Measurements from ENCODE around the gene DNAH17. TPM values are rescaled to one million over a fixed set of nuclear protein-coding genes. Genes with fewer than 3 reads are reported as not detected.

The DNAH17 gene
- total and polyA plus RNA-seq, 2 donors (not counting 1 experiment from before 2014, with no cell fraction given), result 0.01 to 0.12 TPM

DNA sequence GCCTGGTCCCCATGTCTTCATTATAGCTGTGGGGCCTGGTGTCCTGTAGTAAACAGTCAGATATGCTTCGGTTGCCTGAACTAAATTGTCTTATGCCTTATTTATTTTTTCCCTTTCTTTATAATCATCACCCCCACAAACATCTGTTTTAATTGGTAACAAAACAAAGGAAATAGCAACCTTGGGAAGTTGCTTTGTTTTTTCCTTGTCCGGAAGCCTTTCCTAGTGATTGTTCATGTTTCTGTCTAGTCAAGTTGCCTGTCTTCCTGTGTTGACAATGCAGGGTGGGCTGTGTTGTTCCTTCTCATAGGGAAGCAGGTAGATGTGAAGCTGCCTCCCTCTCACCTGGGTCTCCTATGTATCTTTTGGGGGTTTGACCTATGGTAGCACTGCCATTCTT, 182.0 kb downstream of the DNAH17 start:
- Histone ChIP-seq H3K79me2 (ENCODE audit: control insufficient read depth, insufficient read depth, low read length) (peaks cover 97% of the 10 kb centered on the region), H3K27me3 (replicated peaks in 1 of 4; ENCODE audit: control extremely low read depth in 1 of 4, control insufficient read depth in 3 of 4, insufficient read depth in 4 of 4, low read length in 3 of 4) (no peaks in the 10 kb centered on the region), H3K4me3 (ENCODE audit: control extremely low read depth in 1 of 5, extremely low read depth in 1 of 5, insufficient read depth in 1 of 5, low read depth in 2 of 5, low read length in 4 of 5) (no peak overlapping the region), H2AFZ (ENCODE audit: insufficient read depth, low read depth, low read length, poor library complexity, severe bottlenecking) (no peak overlapping the region), H3K4me2 (replicated peaks; ENCODE audit: low read depth, low read length, poor library complexity, severe bottlenecking) (no peak overlapping the region), H3K9me3 (ENCODE audit: control extremely low read depth in 1 of 3, control insufficient read depth in 2 of 3, insufficient read depth in 1 of 3, low read length in 2 of 3) (no peaks in the 10 kb centered on the region), H3K9ac (ENCODE audit: low read length) (no peak overlapping the region), H4K20me1 (ENCODE audit: control insufficient read depth, insufficient read depth, low read length, poor library complexity, severe bottlenecking) (peaks cover 90% of the 10 kb centered on the region), H3K4me1 (ENCODE audit: control insufficient read depth in 2 of 2, insufficient read depth in 2 of 2, low read length in 2 of 2) (peaks cover 0 to 2% of the 10 kb centered on the region in 2 donors), H3K36me3 (replicated peaks in 1 of 2; ENCODE audit: control extremely low read depth in 1 of 2, control insufficient read depth in 1 of 2, extremely low read depth in 1 of 2, insufficient read depth in 2 of 2, low read length in 1 of 2) (peaks cover 0 to 75% of the 10 kb centered on the region in 2 experiments), H3K27ac (ENCODE audit: low read length in 2 of 2) (no peak overlapping the region)
- no CpG with 5 or more reads among the region's 2 CpGs for WGBS (ENCODE audit: insufficient coverage)
- Mint-ChIP-seq H3K4me1 (peaks cover 19% of the 10 kb centered on the region), H3K4me3 (no peak overlapping the region), H3K27ac (no peak overlapping the region), H3K27me3 (no peaks in the 10 kb centered on the region), H3K9me3 (ENCODE audit: insufficient read depth) (no peaks in the 10 kb centered on the region)
- ATAC-seq (ENCODE audit: low read depth) (no peak), DNase-seq (no peak)
- CTCF ChIA-PET, result no interaction called here
- TF ChIP-seq EZH2 (IDR thresholded peaks at IDR 0.05; ENCODE audit: borderline replicate concordance, insufficient read depth, low read depth, low read length, poor library complexity, severe bottlenecking), result no peak
- TF ChIP-seq, protein P1, sequence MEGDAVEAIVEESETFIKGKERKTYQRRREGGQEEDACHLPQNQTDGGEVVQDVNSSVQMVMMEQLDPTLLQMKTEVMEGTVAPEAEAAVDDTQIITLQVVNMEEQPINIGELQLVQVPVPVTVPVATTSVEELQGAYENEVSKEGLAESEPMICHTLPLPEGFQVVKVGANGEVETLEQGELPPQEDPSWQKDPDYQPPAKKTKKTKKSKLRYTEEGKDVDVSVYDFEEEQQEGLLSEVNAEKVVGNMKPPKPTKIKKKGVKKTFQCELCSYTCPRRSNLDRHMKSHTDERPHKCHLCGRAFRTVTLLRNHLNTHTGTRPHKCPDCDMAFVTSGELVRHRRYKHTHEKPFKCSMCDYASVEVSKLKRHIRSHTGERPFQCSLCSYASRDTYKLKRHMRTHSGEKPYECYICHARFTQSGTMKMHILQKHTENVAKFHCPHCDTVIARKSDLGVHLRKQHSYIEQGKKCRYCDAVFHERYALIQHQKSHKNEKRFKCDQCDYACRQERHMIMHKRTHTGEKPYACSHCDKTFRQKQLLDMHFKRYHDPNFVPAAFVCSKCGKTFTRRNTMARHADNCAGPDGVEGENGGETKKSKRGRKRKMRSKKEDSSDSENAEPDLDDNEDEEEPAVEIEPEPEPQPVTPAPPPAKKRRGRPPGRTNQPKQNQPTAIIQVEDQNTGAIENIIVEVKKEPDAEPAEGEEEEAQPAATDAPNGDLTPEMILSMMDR (IDR thresholded peaks at IDR 0.05), result no peak
- POLR2A ChIA-PET, result no interaction called here
- intact Hi-C loops (cut with micrococcal nuclease), result no loop called here

DNA sequence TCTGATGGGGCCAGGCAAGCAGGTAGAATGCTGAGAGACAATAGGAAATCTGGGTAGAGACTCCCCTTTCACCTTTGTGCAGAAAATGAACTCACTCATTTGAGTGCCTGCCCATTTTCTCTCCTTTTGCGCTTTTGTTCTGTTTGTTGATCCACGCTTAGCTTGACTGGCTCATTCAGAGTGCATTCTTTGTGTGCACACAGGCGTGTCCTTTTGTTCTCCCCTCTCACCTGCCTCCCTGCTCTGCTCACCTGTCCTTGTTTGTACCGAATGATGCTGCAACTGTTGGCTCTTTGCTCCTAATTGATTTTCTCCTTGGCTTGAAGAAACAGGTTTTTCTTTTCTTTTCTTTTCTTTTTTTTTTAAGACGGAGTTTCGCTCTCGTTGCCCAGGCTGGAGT, 183.0 kb downstream of the DNAH17 start:
- ATAC-seq (ENCODE audit: low read depth) (no peak), DNase-seq (no peak)
- WGBS (ENCODE audit: insufficient coverage), result 97% methylated on average over 7 of the region's 7 CpGs
- Histone ChIP-seq H4K20me1 (ENCODE audit: control insufficient read depth, insufficient read depth, low read length, poor library complexity, severe bottlenecking) (peaks cover 97% of the 10 kb centered on the region), H3K4me3 (ENCODE audit: control extremely low read depth in 1 of 5, extremely low read depth in 1 of 5, insufficient read depth in 1 of 5, low read depth in 2 of 5, low read length in 4 of 5) (no peak overlapping the region), H3K79me2 (ENCODE audit: control insufficient read depth, insufficient read depth, low read length) (peaks cover 100% of the 10 kb centered on the region), H2AFZ (ENCODE audit: insufficient read depth, low read depth, low read length, poor library complexity, severe bottlenecking) (no peak overlapping the region), H3K27me3 (replicated peaks in 1 of 4; ENCODE audit: control extremely low read depth in 1 of 4, control insufficient read depth in 3 of 4, insufficient read depth in 4 of 4, low read length in 3 of 4) (no peaks in the 10 kb centered on the region), H3K27ac (ENCODE audit: low read length in 2 of 2) (no peak overlapping the region), H3K36me3 (replicated peaks in 1 of 2; ENCODE audit: control extremely low read depth in 1 of 2, control insufficient read depth in 1 of 2, extremely low read depth in 1 of 2, insufficient read depth in 2 of 2, low read length in 1 of 2) (peaks cover 0 to 66% of the 10 kb centered on the region in 2 experiments), H3K9ac (ENCODE audit: low read length) (no peak overlapping the region), H3K9me3 (ENCODE audit: control extremely low read depth in 1 of 3, control insufficient read depth in 2 of 3, insufficient read depth in 1 of 3, low read length in 2 of 3) (no peaks in the 10 kb centered on the region), H3K4me1 (ENCODE audit: control insufficient read depth in 2 of 2, insufficient read depth in 2 of 2, low read length in 2 of 2) (peaks cover under 1 to 9% of the 10 kb centered on the region in 2 donors), H3K4me2 (replicated peaks; ENCODE audit: low read depth, low read length, poor library complexity, severe bottlenecking) (no peak overlapping the region)
- Mint-ChIP-seq H3K9me3 (ENCODE audit: insufficient read depth) (no peaks in the 10 kb centered on the region), H3K4me1 (peaks cover 22% of the 10 kb centered on the region), H3K27ac (no peak overlapping the region), H3K4me3 (no peak overlapping the region), H3K27me3 (no peaks in the 10 kb centered on the region)
- CTCF ChIA-PET, result no interaction called here
- intact Hi-C loops (cut with micrococcal nuclease), result no loop called here
- TF ChIP-seq EZH2 (IDR thresholded peaks at IDR 0.05; ENCODE audit: borderline replicate concordance, insufficient read depth, low read depth, low read length, poor library complexity, severe bottlenecking), result no peak
- TF ChIP-seq, protein P1 (IDR thresholded peaks at IDR 0.05), result no peak
- POLR2A ChIA-PET, result no interaction called here
